SK-N-MC (cell line): Measurements from ENCODE around the gene FOXL2.

ENCODE experiments used
- EZH2 ChIP-seq: fragments of 200-600 bp; sonication (generic); IDR thresholded peaks from one replicate; pipeline ENCODE4 v1.6.1; 2017; ENCODE audit warnings: antibody characterized with exemption
- FOXP2 ChIP-seq: optimal IDR thresholded peaks from 2 replicates; pipeline ENCODE3; 2011; ENCODE audit warnings: mild to moderate bottlenecking, moderate library complexity; ENCODE audit not compliant: insufficient read depth; ENCODE audit errors: extremely low read length, control extremely low read depth

GRCh38 chr3:138960417-138960852 is 13.5 kb upstream of the FOXL2 start:
- TF ChIP-seq EZH2 = no peak
- TF ChIP-seq FOXP2 = no peak
